Astrocyte of the spinal cord (primary cell): ENCODE data around the gene MYF6.

Experiments used
- DNase-seq: peaks from one replicate; pipeline ENCODE4 v3.0.0; 2011; ENCODE audit warnings: low read depth, low spot score
- H3K4me3 ChIP-seq: 2 replicates; pipeline ENCODE4 v1.5.1; 2011; ENCODE audit warnings: low read depth, mild to moderate bottlenecking, low read length, moderate library complexity
- CTCF ChIP-seq: IDR thresholded peaks from 2 replicates; pipeline ENCODE4 v1.5.1; 2012; ENCODE audit warnings: low read depth, mild to moderate bottlenecking, low read length, inconsistent platforms
- in situ Hi-C: cut with HindIII; loops from 2 replicates; pipeline ENCODE4 v1.10.0; 2017; ENCODE audit warnings: low sequenced_read_pairs

Gene MYF6

GRCh38 chr12:80716696-80717469 lies 9.4 kb downstream of the MYF6 start, which contains the start of gene MYF5:
Gene MYF5, plus strand, starts transcription at chr12:80716912. Its CDS starts 152 bp downstream, at chr12:80717064.
- H3K4me3 ChIP-seq: no peak within 1 kb of the TSS
- DNase-seq: no peak
- in situ Hi-C loops: no loop called here
- no peak for TF ChIP-seq CTCF

GRCh38 chr12:80717856-80718255 lies 10.4 kb downstream of the MYF6 start:
- H3K4me3 ChIP-seq: no peak overlapping the region
- in situ Hi-C loops: no loop called here
- TF ChIP-seq CTCF: no peak
- DNase-seq: no peak

GRCh38 chr12:80720516-80720915 lies 13.1 kb downstream of the MYF6 start:
- no peak for TF ChIP-seq CTCF
- in situ Hi-C loops: no loop called here
- H3K4me3 ChIP-seq: no peak overlapping the region
- no peak for DNase-seq

- in situ Hi-C loops: no loop called here
These were observed 13.9 kb downstream of the MYF6 start for GRCh38 chr12:80721326-80721725.

DNA sequence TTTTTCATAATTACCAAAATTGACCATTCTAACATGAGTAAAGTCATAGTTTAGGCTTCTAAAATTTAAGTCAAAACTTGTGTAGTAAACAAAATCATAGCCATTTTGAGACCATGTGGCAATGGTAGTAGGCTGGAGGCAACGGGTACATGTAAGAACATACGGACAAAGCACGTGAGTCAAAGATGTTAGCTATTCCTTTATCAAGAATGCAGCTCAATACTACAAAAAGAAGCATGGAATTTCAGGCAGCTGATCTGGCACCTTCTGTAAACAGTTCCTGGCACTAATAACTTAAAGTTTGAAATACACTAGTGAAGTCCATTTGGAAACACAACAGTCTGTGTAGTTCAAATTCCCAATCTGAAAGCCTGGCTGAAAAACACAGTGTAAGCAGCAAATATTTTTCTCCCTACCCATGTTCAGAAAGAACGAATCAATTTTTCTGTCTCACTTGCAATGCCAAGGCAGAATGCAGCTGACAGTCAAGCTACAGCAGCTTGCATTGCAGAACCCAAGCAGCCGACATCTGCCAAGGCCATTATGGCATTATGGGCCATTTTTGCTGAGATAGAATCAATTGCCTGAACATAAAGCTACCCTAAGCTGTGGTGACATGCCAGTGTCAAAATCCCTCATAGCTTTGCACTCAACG lies 38.5 kb downstream of the MYF6 start:
- no peak overlapping the region for H3K4me3 ChIP-seq
- no peak for DNase-seq
- in situ Hi-C loops: no loop called here
- no peak for TF ChIP-seq CTCF

More at GRCh38 chr12:80721326-80721725, 13.9 kb downstream of the MYF6 start:
- DNase-seq: no peak
- H3K4me3 ChIP-seq: no peak overlapping the region
- TF ChIP-seq CTCF: no peak

DNA sequence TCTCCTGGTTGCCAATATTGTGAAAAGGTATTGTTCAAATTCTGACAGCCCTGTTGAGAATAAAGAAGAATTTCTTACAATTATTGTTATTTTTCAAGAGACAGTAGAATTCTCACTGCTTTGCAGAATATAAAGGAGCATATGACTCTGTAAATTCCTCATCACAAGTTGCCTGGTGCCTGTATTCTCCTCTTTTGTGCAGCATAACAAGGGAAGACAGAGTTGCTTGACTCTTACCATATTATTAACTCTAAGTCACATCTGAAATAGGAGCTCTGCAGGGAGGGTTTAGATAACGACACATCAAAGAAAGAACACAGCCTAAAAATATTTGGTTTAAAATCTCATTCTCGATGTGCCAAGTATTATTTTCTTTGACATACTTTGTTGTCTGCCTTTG lies 40.4 kb downstream of the MYF6 start:
- DNase-seq: no peak
- H3K4me3 ChIP-seq: no peak overlapping the region
- in situ Hi-C loops: no loop called here
- TF ChIP-seq CTCF: no peak
